NT2/D1 (cell line): ENCODE results near the gene LAMA5.

Source experiments
- DNase-seq: peaks from one replicate; pipeline ENCODE4 v3.0.0-alpha.2; 2011; ENCODE audit warnings: low read depth, low spot score
- H3K27me3 ChIP-seq: 2 replicates; pipeline ENCODE4 v1.6.0; 2011; ENCODE audit warnings: mild to moderate bottlenecking; ENCODE audit not compliant: insufficient read length, insufficient read depth
- H3K36me3 ChIP-seq: 2 replicates; pipeline ENCODE4 v1.6.1; 2011; ENCODE audit warnings: mild to moderate bottlenecking, low read length, mixed read lengths; ENCODE audit not compliant: insufficient read depth, insufficient read length
- H3K4me1 ChIP-seq: 2 replicates; pipeline ENCODE4 v1.5.1; 2011; ENCODE audit not compliant: insufficient read depth, insufficient read length
- H3K4me3 ChIP-seq: 2 replicates; pipeline ENCODE4 v1.5.1; 2011; ENCODE audit warnings: low read depth; ENCODE audit not compliant: insufficient read length
- H3K9ac ChIP-seq: 2 replicates; pipeline ENCODE4 v1.6.0; 2011; ENCODE audit warnings: low read depth; ENCODE audit not compliant: insufficient read length
- H3K9me3 ChIP-seq: 2 replicates; pipeline ENCODE4 v1.5.1; 2011; ENCODE audit warnings: mild to moderate bottlenecking, low read length; ENCODE audit not compliant: insufficient read depth
- SUZ12 ChIP-seq: IDR thresholded peaks from 2 replicates; pipeline ENCODE4 v1.6.1; 2011; ENCODE audit not compliant: insufficient read length, insufficient read depth; ENCODE audit errors: extremely low read depth
- YY1 ChIP-seq: IDR thresholded peaks from 2 replicates; pipeline ENCODE4 v1.6.1; 2011; ENCODE audit not compliant: insufficient read length, insufficient read depth
- ZNF274 ChIP-seq: IDR thresholded peaks from 2 replicates; pipeline ENCODE4 v1.6.1; 2011; ENCODE audit warnings: mild to moderate bottlenecking, low read depth, low read length

LAMA5 gene

GRCh38 chr20:62293946-62294345 is 73.2 kb downstream of the LAMA5 start:
- TF ChIP-seq YY1 (no peak), ZNF274 (no peak), SUZ12 (no peak)
- Histone ChIP-seq H3K9ac (no peak overlapping the region), H3K4me3 (no peak overlapping the region), H3K36me3 (peaks cover 58% of the 10 kb centered on the region), H3K27me3 (no peaks in the 10 kb centered on the region), H3K4me1 (no peaks in the 10 kb centered on the region), H3K9me3 (no peaks in the 10 kb centered on the region)
- DNase-seq, result no peak

- no peak for DNase-seq
- no peak for TF ChIP-seq ZNF274
- Histone ChIP-seq H3K4me3 (no peak overlapping the region), H3K27me3 (no peaks in the 10 kb centered on the region), H3K9ac (no peak overlapping the region), H3K36me3 (peaks cover 51% of the 10 kb centered on the region), H3K4me1 (no peaks in the 10 kb centered on the region), H3K9me3 (no peaks in the 10 kb centered on the region)
Observed at GRCh38 chr20:62293111-62293784, 73.9 kb downstream of the LAMA5 start.

GRCh38 chr20:62292108-62292507 is 75.0 kb downstream of the LAMA5 start:
- Histone ChIP-seq H3K27me3 (no peaks in the 10 kb centered on the region), H3K36me3 (peaks cover 51% of the 10 kb centered on the region), H3K4me1 (no peaks in the 10 kb centered on the region), H3K9me3 (no peaks in the 10 kb centered on the region), H3K9ac (no peak overlapping the region), H3K4me3 (no peak overlapping the region)
- TF ChIP-seq ZNF274 (no peak), SUZ12 (no peak), YY1 (no peak)
- DNase-seq, result no peak

DNA sequence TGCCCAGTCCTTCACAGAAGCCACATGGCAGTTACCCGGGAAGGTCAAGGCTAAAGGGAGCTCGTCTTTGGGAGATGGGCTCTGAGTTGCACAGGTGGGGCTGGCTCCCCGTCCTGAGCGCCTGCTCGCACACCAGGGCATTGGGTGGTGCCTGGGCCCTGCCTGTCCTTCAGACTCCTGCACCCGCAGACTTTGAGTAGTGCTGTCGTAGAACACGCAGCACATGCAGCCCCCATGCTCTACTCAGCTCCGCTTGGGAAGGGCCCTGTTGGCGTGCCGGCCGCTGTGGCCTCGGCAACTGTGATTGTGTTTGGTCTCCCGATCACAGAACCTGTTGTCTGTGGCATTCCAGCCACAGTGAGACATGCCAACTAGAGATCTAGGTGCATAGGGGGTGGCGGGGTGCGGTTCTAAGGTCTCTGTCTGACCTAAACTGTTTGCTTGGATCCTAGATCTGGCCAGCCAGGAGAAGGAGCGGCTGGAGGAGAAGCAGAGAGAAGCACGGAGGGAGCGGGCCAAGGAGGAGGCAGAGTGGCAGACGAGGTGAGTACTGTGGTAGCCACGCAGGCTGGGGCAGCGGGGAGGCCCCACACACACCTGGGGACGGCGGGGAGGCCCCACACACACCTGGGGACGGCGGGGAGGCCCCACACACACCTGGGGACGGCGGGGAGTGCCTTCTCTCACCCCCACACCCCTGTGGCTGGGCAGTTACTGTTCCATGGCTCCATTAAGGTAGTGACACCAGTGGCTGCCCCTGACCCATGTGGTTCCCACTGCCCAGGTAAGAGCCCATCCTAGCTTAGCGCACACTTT is 75.7 kb downstream of the LAMA5 start:
- no peaks in the 10 kb centered on the region for H3K9me3 ChIP-seq
- no peak overlapping the region for H3K4me3 ChIP-seq
- no peak for TF ChIP-seq ZNF274
- no peak for TF ChIP-seq SUZ12
- DNase-seq, result no peak
- H3K9ac ChIP-seq, result no peak overlapping the region
- H3K4me1 ChIP-seq, result no peaks in the 10 kb centered on the region
- H3K36me3 ChIP-seq, result peaks cover 50% of the 10 kb centered on the region
- H3K27me3 ChIP-seq, result no peaks in the 10 kb centered on the region

DNA sequence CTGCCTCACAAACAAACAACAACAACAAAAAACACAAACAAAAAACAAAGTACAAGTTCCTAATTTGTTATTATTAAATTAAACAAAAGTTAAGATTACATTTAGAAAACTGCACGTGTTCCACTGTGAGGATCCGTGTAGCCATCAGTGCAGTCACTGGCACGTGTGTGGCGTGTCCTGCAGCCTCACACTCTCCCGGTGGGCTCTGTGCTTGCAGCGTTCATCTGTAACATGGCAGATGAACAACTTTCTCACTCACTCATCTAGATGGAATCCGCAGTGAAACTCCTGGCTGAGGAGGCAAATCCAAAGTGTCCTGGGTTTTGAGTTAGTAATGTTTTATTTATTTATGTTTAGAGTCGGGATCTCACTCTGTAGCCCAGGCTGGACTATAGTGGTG is 77.2 kb downstream of the LAMA5 start:
- no peaks in the 10 kb centered on the region for H3K4me1 ChIP-seq
- H3K4me3 ChIP-seq, result no peak overlapping the region
- TF ChIP-seq ZNF274, result no peak
- TF ChIP-seq SUZ12, result no peak
- TF ChIP-seq YY1, result no peak
- H3K36me3 ChIP-seq, result peaks cover 45% of the 10 kb centered on the region
- no peaks in the 10 kb centered on the region for H3K9me3 ChIP-seq
- no peak for DNase-seq
- H3K9ac ChIP-seq, result no peak overlapping the region
- no peaks in the 10 kb centered on the region for H3K27me3 ChIP-seq

- Histone ChIP-seq H3K9ac (no peak overlapping the region), H3K4me3 (no peak overlapping the region), H3K4me1 (no peaks in the 10 kb centered on the region), H3K9me3 (no peaks in the 10 kb centered on the region), H3K27me3 (no peaks in the 10 kb centered on the region), H3K36me3 (peaks cover 46% of the 10 kb centered on the region)
- no peak for DNase-seq
- TF ChIP-seq ZNF274 (no peak), SUZ12 (no peak), YY1 (no peak)
Observed at GRCh38 chr20:62289131-62289530, 78.0 kb downstream of the LAMA5 start.

GRCh38 chr20:62288535-62289105 is 78.5 kb downstream of the LAMA5 start:
- DNase-seq, result no peak
- Histone ChIP-seq H3K9me3 (no peaks in the 10 kb centered on the region), H3K4me3 (no peak overlapping the region), H3K27me3 (no peaks in the 10 kb centered on the region), H3K9ac (no peak overlapping the region), H3K4me1 (no peaks in the 10 kb centered on the region), H3K36me3 (peaks cover 50% of the 10 kb centered on the region)
- no peak for TF ChIP-seq SUZ12
- no peak for TF ChIP-seq YY1
- TF ChIP-seq ZNF274, result no peak
